Neural cell (in vitro differentiated cells): Measurements from ENCODE around the gene MYEOV. TPM values are rescaled to one million over a fixed set of nuclear protein-coding genes. Genes with fewer than 3 reads are reported as not detected.

ENCODE experiments used
- H2AFZ ChIP-seq: fragments of 200-600, 300-800 bp; sonication (generic), shearing (Covaris generic); 2 replicates; pipeline ENCODE4 v1.6.0; 2014; ENCODE audit warnings: low read depth, mild to moderate bottlenecking, antibody characterized with exemption, low read length, moderate library complexity
- H3F3A ChIP-seq: fragments of 200-600 bp; shearing (Covaris generic); 2 replicates; pipeline ENCODE4 v1.6.1; 2016; ENCODE audit warnings: mild to moderate bottlenecking, moderate library complexity, mixed read lengths, antibody characterized with exemption, low read length; ENCODE audit not compliant: insufficient read depth, poor library complexity, severe bottlenecking
- H3K27ac ChIP-seq: fragments of 200-600, 300-800 bp; sonication (generic), shearing (Covaris generic); 2 replicates; pipeline ENCODE4 v1.5.1; 2014; ENCODE audit warnings: mild to moderate bottlenecking, low read length, moderate library complexity
- H3K27me3 ChIP-seq: fragments of 300-800, 200-600 bp; sonication (generic), shearing (Covaris generic); 2 replicates; pipeline ENCODE4 v1.6.0; 2014; ENCODE audit warnings: mild to moderate bottlenecking, low read depth, low read length, moderate library complexity; ENCODE audit not compliant: insufficient read depth
- H3K36me3 ChIP-seq: fragments of 300-800, 200-600 bp; sonication (generic), shearing (Covaris generic); 2 replicates; pipeline ENCODE4 v1.5.1; 2014; ENCODE audit warnings: mild to moderate bottlenecking, antibody characterized with exemption, low read length, moderate library complexity; ENCODE audit not compliant: insufficient read depth
- H3K4me2 ChIP-seq: fragments of 300-800, 200-600 bp; sonication (generic), shearing (Covaris generic); 2 replicates; pipeline ENCODE4 v1.6.0; 2014; ENCODE audit warnings: mild to moderate bottlenecking, low read length
- H3K4me3 ChIP-seq: fragments of 300-800, 200-600 bp; sonication (generic), shearing (Covaris generic); 2 replicates; pipeline ENCODE4 v1.5.1; 2014; ENCODE audit warnings: mild to moderate bottlenecking, low read length, moderate library complexity
- H3K79me2 ChIP-seq: fragments of 200-600 bp; shearing (Covaris generic); replicated peaks from 2 replicates; pipeline ENCODE4 v1.6.0; 2014; ENCODE audit warnings: mild to moderate bottlenecking, low read length, moderate library complexity; ENCODE audit not compliant: insufficient read depth
- H3K9ac ChIP-seq: fragments of 300-800, 200-600 bp; sonication (generic), shearing (Covaris generic); 2 replicates; pipeline ENCODE4 v1.6.1; 2016; ENCODE audit warnings: mild to moderate bottlenecking, low read length, mixed read lengths
- H3K9me2 ChIP-seq: fragments of 200-600 bp; shearing (Covaris generic); 2 replicates; pipeline ENCODE4 v1.6.1; 2016; ENCODE audit warnings: mild to moderate bottlenecking, low read length, mixed read lengths; ENCODE audit not compliant: insufficient read depth
- H3K9me3 ChIP-seq: fragments of 200-600, 300-800 bp; sonication (generic), shearing (Covaris generic); 2 replicates; pipeline ENCODE4 v1.6.1; 2016; ENCODE audit warnings: mild to moderate bottlenecking, mixed run types, low read length, moderate library complexity, mixed read lengths
- H4K20me1 ChIP-seq: fragments of 200-600 bp; shearing (Covaris generic); 2 replicates; pipeline ENCODE4 v1.6.1; 2016; ENCODE audit warnings: mild to moderate bottlenecking, mixed run types; ENCODE audit not compliant: insufficient read depth
- CTCF ChIP-seq: fragments of 450-650 bp; IDR thresholded peaks from 2 replicates; pipeline ENCODE4 v1.5.1; 2014; ENCODE audit warnings: antibody characterized with exemption, mild to moderate bottlenecking, moderate library complexity; ENCODE audit not compliant: poor library complexity, severe bottlenecking
- EP300 ChIP-seq: fragments of 450-650 bp; conservative IDR thresholded peaks from 2 replicates; pipeline ENCODE4 v1.6.1; 2014; ENCODE audit warnings: antibody characterized with exemption, mild to moderate bottlenecking, moderate library complexity; ENCODE audit not compliant: poor library complexity, severe bottlenecking
- EZH2 ChIP-seq: fragments of 200-600, 300-800 bp; shearing (Covaris generic), sonication (generic); IDR thresholded peaks from 2 replicates; pipeline ENCODE4 v1.6.1; 2014; ENCODE audit warnings: antibody characterized with exemption, low read length, borderline replicate concordance, mild to moderate bottlenecking; ENCODE audit not compliant: insufficient read depth, poor library complexity, severe bottlenecking
- MXI1 ChIP-seq: fragments of 450-650 bp; conservative IDR thresholded peaks from 2 replicates; pipeline ENCODE4 v1.6.1; 2014; ENCODE audit warnings: antibody characterized with exemption, mild to moderate bottlenecking; ENCODE audit not compliant: poor library complexity, severe bottlenecking
- POLR2AphosphoS5 ChIP-seq: IDR thresholded peaks from 2 replicates; pipeline ENCODE4 v1.6.1; 2012
- RAD21 ChIP-seq: fragments of 450-650 bp; conservative IDR thresholded peaks from 2 replicates; pipeline ENCODE4 v1.6.1; 2014; ENCODE audit warnings: antibody characterized with exemption, mild to moderate bottlenecking, moderate library complexity
- REST ChIP-seq: IDR thresholded peaks from 2 replicates; pipeline ENCODE4 v1.6.1; 2012; ENCODE audit warnings: borderline replicate concordance
- SMC3 ChIP-seq: fragments of 450-650 bp; conservative IDR thresholded peaks from 2 replicates; pipeline ENCODE4 v1.6.1; 2014; ENCODE audit warnings: antibody characterized with exemption, mild to moderate bottlenecking, moderate library complexity; ENCODE audit not compliant: poor library complexity
- TAF1 ChIP-seq: IDR thresholded peaks from 2 replicates; pipeline ENCODE4 v1.6.1; 2012; ENCODE audit warnings: low read depth
- polyA plus RNA-seq: library from polyadenylated mRNA; depleted of rRNA; stranded (reverse); fragments of >200 nt; gene quantifications from 2 replicates; pipeline ENCODE4 v1.2.3, GENCODE V29; 2014

Gene MYEOV
- polyA plus RNA-seq, 1 donor from 2014 or later, result not detected

DNA sequence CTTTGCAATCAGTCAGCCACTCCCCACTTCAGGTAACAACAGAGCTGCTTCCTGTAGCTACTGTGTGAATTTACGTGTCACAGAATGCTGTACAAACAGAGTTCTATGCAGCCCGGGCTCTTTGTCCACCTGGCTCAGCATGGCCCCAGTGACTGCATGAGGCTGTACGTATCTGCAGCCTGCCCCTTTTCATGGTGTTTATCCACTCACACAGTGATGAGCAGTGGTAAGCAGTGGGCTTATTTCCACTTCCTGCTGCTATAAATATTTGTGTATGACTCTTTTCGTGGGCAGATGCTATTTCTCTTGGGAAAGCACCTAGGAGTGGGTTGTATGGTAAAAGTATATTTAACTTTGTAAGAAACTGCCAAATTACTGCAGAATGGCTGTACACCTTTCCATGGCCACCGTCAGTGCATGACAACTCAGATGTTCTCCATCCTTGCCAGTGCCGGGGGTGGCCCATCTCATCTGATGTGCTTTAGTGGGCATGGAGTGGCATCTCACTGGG is 43.3 kb downstream of the MYEOV start:
- no peak overlapping the region for H3K9ac ChIP-seq
- H3K79me2 ChIP-seq, result no peaks in the 10 kb centered on the region
- H3K36me3 ChIP-seq, result no peaks in the 10 kb centered on the region
- TF ChIP-seq MXI1, result no peak
- TF ChIP-seq SMC3, result no peak
- no peak for TF ChIP-seq POLR2AphosphoS5
- no peak for TF ChIP-seq RAD21
- no peak for TF ChIP-seq REST
- no peak for TF ChIP-seq EP300
- no peak for TF ChIP-seq CTCF
- TF ChIP-seq EZH2, result no peak
- TF ChIP-seq TAF1, result no peak
- no peak overlapping the region for H3K4me2 ChIP-seq
- no peak overlapping the region for H2AFZ ChIP-seq
- no peak overlapping the region for H3K27ac ChIP-seq
- no peaks in the 10 kb centered on the region for H3K9me2 ChIP-seq
- H4K20me1 ChIP-seq, result no peaks in the 10 kb centered on the region
- no peaks in the 10 kb centered on the region for H3F3A ChIP-seq
- no peaks in the 10 kb centered on the region for H3K27me3 ChIP-seq
- no peaks in the 10 kb centered on the region for H3K9me3 ChIP-seq
- H3K4me3 ChIP-seq, result no peak overlapping the region

GRCh38 chr11:69339041-69339733 is 45.2 kb downstream of the MYEOV start:
- Histone ChIP-seq H4K20me1 (no peaks in the 10 kb centered on the region), H2AFZ (no peak overlapping the region), H3K4me3 (no peak overlapping the region), H3K9me2 (no peaks in the 10 kb centered on the region), H3K4me2 (no peak overlapping the region), H3F3A (no peaks in the 10 kb centered on the region), H3K9ac (no peak overlapping the region), H3K9me3 (no peaks in the 10 kb centered on the region), H3K27ac (no peak overlapping the region), H3K27me3 (no peaks in the 10 kb centered on the region), H3K36me3 (no peaks in the 10 kb centered on the region), H3K79me2 (no peaks in the 10 kb centered on the region)
- TF ChIP-seq RAD21 (no peak), MXI1 (no peak), EP300 (no peak), SMC3 (no peak), POLR2AphosphoS5 (no peak), EZH2 (no peak), CTCF (no peak), TAF1 (no peak), REST (no peak)
